Measurements from ENCODE around the gene XRRA1.

DNA sequence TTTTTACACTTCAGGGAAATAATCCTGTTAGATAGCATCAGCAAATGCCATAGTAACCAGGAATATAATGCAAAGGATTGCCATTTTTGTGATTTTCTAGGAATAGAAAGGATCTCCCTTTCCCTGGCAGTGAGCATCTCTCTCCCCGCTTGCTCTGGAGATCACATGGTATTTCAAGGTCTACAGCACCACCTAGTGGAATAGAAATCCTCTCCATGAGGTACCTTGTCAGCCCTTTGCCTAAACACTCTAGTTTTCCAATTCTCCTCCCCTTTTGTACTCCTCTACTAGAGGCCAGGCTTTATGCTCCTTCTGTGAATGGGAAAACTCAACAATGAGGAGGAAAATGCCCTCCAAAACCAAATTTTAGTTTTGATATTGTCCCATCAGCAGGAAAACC lies 78.4 kb downstream of the XRRA1 start:
- TF ChIP-seq, protein P1, sequence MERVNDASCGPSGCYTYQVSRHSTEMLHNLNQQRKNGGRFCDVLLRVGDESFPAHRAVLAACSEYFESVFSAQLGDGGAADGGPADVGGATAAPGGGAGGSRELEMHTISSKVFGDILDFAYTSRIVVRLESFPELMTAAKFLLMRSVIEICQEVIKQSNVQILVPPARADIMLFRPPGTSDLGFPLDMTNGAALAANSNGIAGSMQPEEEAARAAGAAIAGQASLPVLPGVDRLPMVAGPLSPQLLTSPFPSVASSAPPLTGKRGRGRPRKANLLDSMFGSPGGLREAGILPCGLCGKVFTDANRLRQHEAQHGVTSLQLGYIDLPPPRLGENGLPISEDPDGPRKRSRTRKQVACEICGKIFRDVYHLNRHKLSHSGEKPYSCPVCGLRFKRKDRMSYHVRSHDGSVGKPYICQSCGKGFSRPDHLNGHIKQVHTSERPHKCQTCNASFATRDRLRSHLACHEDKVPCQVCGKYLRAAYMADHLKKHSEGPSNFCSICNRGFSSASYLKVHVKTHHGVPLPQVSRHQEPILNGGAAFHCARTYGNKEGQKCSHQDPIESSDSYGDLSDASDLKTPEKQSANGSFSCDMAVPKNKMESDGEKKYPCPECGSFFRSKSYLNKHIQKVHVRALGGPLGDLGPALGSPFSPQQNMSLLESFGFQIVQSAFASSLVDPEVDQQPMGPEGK (CRISPR knock-in tag; IDR thresholded peaks at IDR 0.05; ENCODE audit: borderline replicate concordance) = no peak
- no peak for TF ChIP-seq ZNF70 (CRISPR knock-in tag; IDR thresholded peaks at IDR 0.05)
- no peak for TF ChIP-seq RARB (CRISPR knock-in tag; IDR thresholded peaks at IDR 0.05)
- TF ChIP-seq ZFP30 (CRISPR knock-in tag; IDR thresholded peaks at IDR 0.05) = no peak
- TF ChIP-seq ESRRG (CRISPR knock-in tag; IDR thresholded peaks at IDR 0.05) = no peak
- TF ChIP-seq ARNTL (CRISPR knock-in tag; IDR thresholded peaks at IDR 0.05; ENCODE audit: borderline replicate concordance, low read depth) = no peak
- no peak for TF ChIP-seq ZFP3 (CRISPR knock-in tag; IDR thresholded peaks at IDR 0.05)

Measured in SK-N-SH treated with all-trans-retinoic acid at 6 μM for 48 hours (cell line).